COLO668 (cell line): ENCODE data around the gene ABCC4.
A peak's percentile ranks its signal among the peaks of the same experiment; 100 is the strongest.

Experiments
- DNase-seq: peaks from one replicate; lab custom pipeline; 2025; ENCODE audit not compliant: unreplicated experiment; lab: John Stamatoyannopoulos, UW

ABCC4 gene

DNA sequence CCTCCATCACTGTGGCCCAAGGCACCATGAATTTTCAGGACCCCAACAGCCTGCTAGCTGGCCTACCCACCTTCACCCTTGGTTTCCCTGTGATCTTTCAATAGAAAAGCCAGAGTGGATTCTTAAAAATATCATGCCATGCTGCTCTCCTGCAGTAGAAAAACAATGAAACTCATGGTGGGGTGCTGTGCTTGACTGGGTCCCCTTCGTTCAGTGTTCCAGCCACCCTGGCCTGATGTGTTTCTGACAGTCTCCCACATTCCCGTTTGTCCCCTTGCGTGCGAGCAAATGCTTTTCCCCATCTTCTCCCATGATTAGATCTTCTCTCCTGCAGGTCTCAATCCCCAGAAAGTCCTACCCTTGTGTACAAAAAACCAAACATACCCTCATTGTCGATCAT is 43.2 kb downstream of the ABCC4 start:
- no peak for DNase-seq

DNA sequence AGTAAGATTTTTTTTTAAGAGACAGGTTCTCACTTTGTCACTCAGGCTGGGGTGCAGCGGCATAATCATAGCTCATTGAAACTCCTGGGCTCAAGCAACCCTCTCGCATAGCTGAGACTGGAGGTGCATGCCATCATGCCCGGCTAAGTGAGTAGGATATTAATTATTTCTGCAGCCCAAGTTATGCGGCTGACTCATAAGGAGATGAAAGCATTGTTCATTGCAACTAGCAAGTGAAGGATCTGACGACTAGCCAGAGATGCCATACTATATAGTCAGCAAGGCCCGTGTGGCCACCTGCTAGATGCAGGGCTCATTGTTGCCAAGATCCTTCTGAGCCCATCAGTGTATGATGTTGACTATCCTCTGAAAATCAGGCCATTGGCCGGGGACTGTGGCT is 45.2 kb downstream of the ABCC4 start:
- DNase-seq, result no peak

DNA sequence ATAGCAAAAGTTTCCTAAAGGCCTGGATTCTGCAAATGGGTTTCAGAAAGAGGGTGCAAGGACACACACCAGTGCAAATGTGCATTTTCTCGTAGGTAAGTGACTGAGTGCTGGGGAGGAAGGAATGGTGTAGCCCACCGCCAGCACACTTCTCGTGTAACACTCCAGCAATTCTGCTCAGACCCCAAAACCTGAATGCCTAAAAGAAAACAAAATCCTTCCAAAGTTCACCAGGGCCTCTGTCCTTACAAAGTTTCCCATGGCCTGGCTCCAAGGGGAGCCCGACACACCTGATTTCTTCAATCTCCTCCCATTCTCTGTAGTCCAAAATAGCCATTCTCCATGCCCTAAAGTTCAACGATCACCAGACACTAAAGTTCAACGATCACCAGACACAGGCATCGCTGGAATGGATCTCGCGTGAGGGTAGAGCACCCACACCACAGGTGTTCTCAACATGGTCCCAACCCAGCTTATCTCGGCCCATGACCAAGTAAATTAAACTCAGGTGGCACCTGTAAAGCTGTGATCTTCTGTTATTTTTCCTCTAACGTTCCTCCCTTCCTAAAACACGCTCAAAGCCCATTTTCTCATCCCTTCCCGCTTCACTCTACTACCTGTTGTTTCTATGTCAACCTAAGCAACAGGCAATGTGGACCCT is 46.0 kb downstream of the ABCC4 start:
- no peak for DNase-seq

DNA sequence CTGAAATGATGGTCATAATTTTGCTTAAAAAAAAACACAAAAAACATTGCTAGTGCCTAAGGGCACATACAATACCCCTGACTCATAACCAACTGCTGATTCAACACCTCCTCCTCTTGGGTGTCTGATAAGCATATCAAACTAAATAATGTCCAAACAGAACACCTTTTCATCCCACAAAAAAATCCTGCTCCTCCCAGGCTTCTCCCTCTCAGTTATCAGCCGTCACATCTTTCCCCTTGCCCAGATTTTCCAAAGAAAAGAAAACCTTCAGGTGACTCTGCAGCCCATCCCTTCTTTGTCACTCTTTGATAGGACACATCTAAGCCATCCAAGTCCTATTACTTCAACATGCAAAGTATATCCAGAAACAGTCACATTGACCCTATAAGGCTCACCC is 46.9 kb downstream of the ABCC4 start:
- DNase-seq, result no peak

DNA sequence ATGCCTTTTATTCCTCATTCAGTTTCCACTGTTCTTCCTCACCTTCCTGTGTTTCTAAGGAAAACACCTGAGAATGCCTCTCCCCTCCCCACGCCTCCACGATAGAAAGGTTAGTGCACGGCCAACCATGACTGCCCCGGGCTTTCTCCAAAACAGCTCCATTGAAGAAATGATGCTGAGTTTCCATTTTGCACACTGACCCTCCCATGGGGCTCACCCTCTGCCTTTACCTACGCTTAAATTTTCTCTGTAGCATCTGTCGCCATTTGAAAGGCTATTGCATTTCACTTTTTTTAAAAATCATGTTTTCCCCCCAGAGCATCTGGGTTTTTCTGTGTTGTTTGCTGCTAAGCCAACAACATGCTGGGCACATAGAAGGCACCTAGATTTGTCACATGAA is 48.2 kb downstream of the ABCC4 start:
- no peak for DNase-seq

DNA sequence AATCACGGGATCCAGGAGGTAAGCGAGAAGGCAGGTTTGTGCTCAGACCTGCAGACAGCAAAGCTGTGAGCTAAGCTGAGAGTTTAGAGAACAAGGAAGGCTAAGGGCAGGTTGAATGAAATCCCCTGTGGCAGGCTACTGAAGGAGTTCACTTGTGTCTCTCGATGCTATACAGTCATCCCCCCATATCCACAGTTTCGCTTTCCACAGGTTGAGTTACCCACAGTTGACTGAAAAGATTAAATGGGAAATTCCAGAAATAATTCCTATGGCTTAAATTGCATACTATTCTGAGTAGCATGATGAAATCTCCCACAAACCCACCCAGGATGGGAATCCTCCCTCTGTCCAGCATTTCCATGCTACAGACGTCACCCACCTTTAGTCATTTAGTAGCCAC is 49.6 kb downstream of the ABCC4 start:
- no peak for DNase-seq

DNA sequence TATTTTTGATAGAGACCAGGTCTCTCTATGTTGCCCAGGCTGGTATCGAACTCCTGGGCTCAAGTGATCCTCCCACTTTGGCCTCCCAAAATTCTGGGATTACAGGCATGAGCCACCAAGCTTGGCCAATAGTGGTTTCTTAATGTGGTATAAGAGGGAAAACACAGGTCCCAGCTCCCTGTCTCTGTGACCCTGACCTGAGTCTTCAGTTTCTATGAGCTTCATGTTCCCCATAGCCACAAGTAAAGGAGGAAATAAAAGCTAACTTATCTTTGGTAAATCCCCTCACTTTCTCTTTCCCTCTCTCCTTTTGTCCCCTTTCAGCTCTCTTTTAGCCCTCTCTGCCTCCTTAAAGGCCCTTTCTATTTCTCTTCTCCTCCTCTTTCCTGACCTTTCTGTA is 50.3 kb downstream of the ABCC4 start:
- no peak for DNase-seq

DNA sequence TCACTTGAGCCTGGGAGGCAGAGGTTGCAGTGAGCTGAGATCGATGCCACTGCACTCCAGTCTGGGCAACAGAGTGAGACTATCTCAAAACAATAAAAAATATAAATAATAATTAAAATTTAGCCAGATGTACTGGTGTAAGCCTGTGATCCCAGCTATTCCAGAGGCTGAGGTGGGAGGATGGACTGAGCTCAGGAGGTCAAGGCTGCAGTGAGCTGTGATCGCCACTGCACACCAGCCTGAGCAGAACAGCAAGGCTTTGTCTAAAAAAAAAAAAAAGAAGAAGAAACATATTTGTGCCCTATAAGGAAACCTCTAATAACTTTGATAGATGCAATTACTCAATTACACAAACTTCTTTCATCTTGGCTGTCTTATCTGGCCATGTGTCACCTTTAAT is 52.3 kb downstream of the ABCC4 start:
- DNase-seq, result no peak

DNA sequence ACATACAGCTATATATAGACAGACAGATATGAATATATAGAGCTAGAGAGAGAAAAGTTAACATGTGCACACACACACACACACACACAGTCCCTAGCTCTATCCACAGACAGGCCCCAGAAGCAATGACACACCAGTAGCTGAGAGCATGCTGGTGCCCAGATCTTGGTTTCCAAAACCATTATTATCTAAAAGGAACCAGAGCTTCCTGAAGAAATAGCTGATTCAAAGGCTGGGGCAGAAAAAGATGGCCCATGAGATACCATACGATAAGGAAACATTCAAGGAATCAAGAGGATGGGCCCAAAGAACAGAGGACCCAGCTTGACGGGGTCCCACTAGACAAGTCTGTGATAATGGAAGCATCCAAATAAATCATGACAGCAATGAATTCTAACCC is 53.4 kb downstream of the ABCC4 start:
- no peak for DNase-seq

DNA sequence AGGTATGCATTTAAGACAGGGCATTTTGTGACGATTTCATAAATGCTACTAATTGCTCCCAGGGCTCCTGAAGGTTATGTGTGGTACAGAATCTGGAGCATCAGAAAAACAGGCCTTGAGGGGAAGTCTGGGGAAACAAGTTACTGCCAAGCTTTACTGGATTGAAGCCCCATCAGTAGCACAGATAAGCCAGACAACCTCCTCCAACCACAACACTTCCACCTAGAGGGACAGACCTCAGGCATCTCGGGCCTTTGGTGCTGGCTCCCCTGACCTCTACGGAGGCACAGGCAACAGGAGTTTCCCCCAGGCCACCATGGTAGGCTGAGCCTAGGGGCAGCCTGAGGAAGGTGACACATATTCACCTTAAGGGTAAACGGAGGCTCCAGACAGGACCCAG is 54.1 kb downstream of the ABCC4 start:
- DNase-seq, result no peak

DNA sequence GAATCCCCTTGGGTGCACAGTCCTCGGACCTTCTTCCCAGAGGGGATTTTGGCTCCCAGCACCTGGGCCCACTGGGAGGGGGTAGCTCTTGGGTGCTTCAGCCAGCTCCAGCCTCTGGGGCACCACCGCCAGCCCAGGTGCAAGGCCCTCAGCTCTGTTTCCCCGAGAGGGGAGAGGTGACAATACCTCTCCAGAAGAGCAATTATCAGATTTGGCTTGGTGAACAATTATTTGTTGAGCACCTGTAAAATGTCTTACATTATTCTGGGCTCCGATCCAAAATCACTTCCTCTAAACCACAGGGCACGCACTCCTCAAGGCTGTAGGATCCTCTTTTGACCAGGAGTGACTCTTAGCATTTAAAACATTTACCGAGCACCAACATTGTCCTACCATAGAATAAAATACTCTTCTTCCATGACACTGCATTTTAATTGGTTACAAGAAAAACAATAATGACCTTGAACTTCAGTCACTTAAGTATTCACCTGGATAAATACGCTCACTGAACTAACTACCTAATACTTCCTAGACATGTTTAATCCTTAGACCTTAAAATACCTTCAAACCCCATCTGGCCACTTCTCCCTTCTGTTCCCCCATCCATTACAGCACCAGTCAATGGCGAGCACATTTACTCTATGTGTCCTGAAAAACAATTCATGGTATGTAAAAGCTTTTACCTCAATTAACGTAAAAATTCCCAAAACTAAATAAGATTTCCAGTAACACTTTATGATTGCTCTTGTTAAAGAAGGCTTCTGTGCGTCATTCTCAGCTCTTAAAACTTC is 54.8 kb downstream of the ABCC4 start:
- peak; percentile 65 for DNase-seq

DNA sequence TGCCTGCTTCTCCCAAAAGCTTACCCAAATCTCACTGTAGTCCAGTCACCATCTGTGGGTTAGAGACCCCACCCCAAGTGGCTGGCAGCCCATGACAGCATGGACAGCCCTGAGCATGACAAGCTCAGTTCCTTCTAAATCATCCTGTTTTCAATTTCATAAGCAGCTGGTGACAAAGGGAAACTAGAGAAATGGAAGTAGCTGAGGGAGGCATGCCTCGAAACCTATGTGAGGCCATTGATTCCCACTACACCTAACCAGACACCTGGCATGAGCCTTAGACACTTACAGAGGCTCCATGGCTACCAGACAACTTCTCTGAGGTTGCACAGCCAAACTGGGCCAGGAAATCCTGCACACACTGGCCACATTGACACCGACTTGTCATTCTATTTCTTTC is 56.2 kb downstream of the ABCC4 start:
- DNase-seq, result no peak

DNA sequence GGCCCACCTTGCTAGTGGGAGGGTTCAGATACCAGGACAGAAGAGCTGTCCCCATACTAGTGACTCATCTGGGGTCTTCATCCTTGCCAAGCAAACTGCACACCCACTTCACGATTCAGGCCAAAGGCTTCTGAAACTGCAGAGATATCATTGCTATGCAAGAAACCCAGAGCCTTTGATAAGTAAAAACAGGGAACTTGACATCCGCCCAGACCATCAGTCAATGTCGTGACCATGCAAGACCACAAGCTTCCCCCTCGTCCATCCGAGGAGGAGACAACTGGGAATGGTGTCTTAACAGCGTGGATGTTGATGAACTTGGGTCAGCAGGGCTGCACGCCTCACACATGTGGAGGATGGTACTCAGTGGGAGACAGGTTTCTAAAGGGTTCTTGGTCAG is 58.0 kb downstream of the ABCC4 start:
- no peak for DNase-seq

DNA sequence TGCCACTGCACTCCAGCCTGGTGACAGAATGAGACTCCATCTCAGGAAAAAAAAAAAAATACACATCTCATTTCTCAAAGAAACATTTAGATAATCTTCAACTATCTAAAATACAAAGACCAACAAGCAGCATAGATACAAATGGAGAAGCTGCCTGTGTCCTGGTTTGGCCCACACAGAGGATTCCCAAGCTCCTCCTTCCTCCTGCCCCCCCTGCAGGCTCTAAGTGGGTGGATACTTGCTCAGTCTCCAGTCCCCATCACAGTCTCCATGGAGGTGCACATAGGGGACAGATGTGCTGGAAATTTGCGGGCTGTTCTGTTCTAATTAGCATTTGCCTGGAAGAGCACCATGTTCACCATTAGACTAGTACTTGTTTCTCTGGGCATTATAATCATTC is 59.9 kb downstream of the ABCC4 start:
- DNase-seq, result no peak

DNA sequence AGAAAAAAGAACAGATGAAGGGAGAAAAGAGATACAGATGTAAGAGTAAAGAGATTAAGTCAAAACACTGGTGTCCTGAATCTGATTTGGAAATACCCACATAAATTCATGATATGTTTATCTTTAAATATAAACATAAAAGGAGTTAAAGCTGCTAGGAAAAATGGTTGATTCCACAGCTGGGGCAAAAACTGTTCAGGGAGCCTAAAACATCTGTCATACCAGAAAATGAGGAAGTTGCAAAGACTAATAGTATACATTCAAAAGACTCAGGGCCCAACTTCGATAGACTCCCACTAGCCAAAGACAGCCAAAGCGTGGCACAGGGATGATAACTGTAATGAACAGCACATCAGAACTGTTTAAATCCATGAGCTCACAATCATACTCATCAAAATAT is 62.0 kb downstream of the ABCC4 start:
- no peak for DNase-seq

DNA sequence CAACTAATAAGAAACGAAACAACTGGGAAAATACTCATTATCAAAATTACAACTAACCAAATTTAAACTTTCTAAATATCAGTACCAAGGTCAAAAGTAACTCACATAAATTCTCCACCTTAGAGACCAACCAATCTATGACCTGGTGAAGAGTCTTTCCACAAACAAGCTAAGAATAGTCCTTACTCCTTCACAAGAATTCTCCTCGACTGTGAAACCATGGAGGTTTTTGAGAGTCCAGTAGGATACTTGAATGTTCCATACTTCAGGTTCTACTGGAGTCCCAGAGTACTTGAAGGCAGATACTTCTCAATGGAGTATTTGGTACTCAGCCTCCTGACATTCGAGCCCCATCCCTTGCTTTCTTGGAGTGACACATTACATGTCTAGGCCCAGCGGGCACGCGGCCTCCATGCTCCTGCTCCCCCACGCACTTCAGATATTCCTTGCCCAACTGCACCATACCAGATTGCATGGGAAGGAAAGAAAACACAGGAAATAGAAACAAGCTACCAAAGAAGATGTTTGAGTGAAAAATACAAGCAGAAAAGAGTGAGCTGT is 63.9 kb downstream of the ABCC4 start:
- no peak for DNase-seq

DNA sequence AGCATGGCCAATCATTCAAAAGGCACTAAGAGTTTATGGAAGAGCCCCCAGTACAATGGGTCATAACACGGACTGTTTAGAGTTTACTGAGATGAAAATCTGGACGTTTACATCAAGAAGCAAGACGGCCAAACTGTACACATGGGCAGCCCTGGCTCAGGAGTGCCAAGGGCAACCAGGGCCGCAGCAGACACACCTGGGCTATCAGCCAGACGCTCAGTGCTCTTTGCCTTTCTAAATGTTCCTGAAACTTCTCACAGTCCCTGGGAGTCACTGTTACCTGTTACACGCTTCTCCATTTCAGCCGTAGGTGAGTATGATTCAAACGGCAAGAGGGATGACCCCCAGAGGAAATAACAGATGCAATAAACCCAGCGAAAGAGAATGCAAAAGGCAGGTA is 64.5 kb downstream of the ABCC4 start:
- DNase-seq, result no peak

DNA sequence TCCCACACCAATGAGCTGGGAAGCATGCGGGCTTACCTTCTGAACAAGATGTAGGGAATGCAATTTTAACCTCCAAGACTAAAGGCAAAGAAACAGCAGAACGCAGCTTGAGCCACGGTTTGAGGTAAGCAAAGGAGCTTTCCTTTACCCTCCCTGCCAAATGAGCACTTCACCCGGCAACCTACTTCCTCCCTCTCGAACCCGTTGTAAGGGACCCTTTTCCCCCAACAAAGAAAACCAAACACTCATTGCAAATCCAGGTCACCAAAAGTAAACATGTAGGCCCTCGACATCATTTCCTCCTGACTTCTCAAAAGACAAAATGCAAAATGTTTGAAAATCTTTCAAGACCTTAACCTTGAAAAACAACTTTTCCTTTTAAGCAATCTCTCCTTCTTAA is 65.3 kb downstream of the ABCC4 start:
- no peak for DNase-seq

DNA sequence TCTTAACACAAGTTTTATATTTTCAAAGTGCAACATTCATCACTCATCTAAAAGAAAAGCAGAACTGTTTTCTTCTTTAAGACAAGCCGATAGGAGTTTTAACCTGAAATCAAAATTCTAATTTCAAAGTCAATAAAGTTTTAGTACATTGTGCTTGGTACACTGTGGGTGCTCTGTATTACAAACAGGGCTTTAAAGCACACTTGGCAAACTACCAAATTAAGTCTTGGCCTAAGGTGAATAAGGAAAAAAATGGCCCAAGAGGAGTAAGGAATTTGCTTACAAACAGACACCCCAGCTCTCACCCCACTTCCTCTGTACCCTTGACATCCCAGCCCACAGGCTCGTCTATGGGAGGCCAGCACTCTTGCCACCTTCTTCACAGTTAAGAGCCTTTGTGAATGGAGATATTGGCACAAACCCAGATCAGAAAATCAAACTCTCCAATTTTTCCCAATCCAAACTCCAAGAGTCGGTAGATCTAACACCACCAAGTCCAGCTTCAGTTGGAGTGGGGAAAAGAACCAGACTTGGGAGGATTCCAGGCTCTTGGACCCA is 66.0 kb downstream of the ABCC4 start:
- no peak for DNase-seq

DNA sequence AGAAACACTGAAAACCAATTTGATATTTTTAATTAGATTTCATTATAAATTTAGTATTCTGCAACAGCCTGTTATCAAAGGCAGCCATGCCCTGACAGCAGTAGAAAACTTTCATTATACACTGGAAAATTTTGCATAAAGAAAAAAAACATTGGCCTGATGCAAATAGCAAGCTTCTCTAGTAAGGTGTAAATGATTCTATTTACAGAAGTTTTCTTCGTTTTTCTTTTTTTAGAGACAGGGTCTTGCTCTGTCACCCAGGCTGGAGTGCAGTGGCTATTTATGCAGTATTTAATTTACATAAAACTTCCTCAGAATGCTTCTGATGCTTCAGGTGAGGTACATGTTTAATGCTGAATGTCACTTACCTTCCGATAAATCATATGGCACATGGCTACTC is 67.0 kb downstream of the ABCC4 start:
- no peak for DNase-seq

DNA sequence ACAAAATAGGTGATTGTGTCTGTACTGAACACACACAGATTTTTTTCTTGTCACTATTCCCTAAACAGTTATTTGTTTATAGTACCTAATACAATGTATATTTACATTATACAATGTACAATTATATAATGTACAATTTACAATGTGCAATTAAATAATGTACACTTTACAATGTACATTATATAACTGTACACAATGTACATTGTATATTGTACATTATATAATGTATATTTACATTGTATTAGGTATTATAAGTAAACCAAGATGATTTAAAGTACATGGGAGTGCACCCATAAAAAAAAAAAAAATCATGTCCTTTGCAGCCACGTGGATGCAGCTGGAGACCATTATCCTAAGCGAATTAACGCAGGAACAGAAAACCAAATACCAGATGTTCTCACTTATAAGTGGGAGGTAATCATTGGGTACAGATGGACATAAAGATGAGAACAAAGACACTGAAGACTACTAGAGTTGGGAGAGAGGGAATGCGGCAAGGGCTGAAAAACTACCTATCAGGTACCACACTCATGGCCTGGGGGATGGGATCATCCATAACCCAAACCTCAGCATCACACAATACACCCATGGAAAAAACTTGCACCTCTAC is 68.1 kb downstream of the ABCC4 start:
- DNase-seq, result no peak

DNA sequence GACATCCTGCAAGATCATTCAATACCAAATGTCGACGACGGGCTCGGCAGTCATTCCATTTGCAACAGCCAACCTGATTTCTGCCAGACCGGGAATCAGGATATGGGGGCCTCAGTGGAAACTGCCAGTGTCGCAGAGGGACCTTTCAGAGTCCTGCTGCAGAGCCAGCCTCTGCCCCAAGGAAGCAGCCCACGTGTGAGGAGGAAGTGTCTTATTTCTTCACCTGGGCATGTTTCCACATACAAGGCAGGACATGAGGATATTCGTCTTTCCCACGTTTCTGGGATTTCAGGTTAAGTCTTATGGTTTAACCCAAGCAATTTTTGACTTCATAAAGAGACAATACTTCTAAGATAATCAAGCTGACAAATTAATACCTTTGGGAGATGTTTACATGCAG is 69.9 kb downstream of the ABCC4 start:
- DNase-seq, result no peak
